PFSK-1 (cell line): Measurements from ENCODE around the gene GAB1.

Experiments used
- FOXP2 ChIP-seq: optimal IDR thresholded peaks from 2 replicates; pipeline ENCODE3; 2011; ENCODE audit warnings: borderline replicate concordance, control low read depth, inconsistent platforms; ENCODE audit not compliant: insufficient read depth; ENCODE audit errors: extremely low read length, extremely low read depth
- POLR2AphosphoS5 ChIP-seq: IDR thresholded peaks from 2 replicates; pipeline ENCODE4 v1.6.1; 2012; ENCODE audit warnings: low read depth, mild to moderate bottlenecking, control low read depth, low read length, moderate library complexity
- SIN3A ChIP-seq: IDR thresholded peaks from 2 replicates; pipeline ENCODE4 v1.6.1; 2012; ENCODE audit warnings: mild to moderate bottlenecking, low read length, moderate library complexity, borderline replicate concordance; ENCODE audit not compliant: insufficient read depth
- TAF1 ChIP-seq: IDR thresholded peaks from 2 replicates; pipeline ENCODE4 v1.6.1; 2012; ENCODE audit warnings: low read length, control low read depth, borderline replicate concordance; ENCODE audit not compliant: insufficient read depth
- TF ChIP-seq, protein P1 (sequence below), 2 experiments: IDR thresholded peaks; 2 replicates each; pipeline versions ENCODE4 v1.6.1 to v1.8.0; 2011 to 2012; ENCODE audit warnings: low read depth in 2 of 2, low read length in 2 of 2, control low read depth in 1 of 2, inconsistent platforms in 1 of 2, mild to moderate bottlenecking in 1 of 2, moderate library complexity in 1 of 2; ENCODE audit not compliant: insufficient read depth in 1 of 2

The GAB1 gene

DNA sequence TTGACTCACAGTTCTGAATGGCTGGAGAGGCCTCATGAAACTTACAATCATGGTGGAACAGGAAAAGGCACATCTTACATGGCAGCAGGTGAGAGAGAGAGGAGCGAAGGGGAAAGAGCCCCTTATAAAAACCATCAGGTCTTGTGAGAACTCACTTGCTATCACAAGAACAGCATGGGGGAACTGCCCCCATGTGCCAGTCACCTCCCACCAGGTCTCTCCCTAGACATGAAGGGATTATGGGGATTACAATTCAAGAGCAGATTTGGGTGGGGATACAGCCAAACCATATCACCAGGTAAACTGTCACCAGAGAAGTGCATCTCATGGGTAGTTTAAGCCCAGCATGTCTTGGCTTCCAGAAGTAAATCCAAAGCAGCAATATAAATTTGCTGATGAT, 169.4 kb downstream of the GAB1 start:
- TF ChIP-seq, protein P1, sequence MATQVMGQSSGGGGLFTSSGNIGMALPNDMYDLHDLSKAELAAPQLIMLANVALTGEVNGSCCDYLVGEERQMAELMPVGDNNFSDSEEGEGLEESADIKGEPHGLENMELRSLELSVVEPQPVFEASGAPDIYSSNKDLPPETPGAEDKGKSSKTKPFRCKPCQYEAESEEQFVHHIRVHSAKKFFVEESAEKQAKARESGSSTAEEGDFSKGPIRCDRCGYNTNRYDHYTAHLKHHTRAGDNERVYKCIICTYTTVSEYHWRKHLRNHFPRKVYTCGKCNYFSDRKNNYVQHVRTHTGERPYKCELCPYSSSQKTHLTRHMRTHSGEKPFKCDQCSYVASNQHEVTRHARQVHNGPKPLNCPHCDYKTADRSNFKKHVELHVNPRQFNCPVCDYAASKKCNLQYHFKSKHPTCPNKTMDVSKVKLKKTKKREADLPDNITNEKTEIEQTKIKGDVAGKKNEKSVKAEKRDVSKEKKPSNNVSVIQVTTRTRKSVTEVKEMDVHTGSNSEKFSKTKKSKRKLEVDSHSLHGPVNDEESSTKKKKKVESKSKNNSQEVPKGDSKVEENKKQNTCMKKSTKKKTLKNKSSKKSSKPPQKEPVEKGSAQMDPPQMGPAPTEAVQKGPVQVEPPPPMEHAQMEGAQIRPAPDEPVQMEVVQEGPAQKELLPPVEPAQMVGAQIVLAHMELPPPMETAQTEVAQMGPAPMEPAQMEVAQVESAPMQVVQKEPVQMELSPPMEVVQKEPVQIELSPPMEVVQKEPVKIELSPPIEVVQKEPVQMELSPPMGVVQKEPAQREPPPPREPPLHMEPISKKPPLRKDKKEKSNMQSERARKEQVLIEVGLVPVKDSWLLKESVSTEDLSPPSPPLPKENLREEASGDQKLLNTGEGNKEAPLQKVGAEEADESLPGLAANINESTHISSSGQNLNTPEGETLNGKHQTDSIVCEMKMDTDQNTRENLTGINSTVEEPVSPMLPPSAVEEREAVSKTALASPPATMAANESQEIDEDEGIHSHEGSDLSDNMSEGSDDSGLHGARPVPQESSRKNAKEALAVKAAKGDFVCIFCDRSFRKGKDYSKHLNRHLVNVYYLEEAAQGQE (IDR thresholded peaks at IDR 0.05; ENCODE audit: insufficient read depth in 1 of 2, low read depth in 2 of 2, low read length in 2 of 2), result no peak
- TF ChIP-seq POLR2AphosphoS5 (no peak), SIN3A (no peak), TAF1 (no peak), FOXP2 (no peak)

DNA sequence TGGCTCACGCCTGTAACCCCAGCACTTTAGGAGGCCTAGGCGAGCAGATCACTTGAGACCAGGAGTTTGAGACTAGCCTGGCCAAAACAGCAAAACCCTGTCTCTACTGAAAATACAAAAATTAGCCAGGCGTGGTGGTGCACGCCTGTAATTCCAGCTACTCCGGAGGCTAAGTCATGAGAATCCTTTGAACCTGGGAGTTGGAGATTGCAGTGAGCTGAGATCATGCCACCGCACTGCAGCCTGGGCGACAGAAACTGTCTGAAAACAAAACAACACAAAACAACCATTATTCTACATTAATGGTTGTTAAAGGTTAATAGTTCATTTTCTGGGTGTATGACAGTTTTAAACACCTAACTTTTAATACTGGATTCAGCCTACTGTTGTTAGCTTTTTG, 175.2 kb downstream of the GAB1 start:
- TF ChIP-seq FOXP2 (no peak), TAF1 (no peak), POLR2AphosphoS5 (no peak), SIN3A (no peak)
- TF ChIP-seq, protein P1 (IDR thresholded peaks at IDR 0.05; ENCODE audit: insufficient read depth in 1 of 2, low read depth in 2 of 2, low read length in 2 of 2), result no peak

DNA sequence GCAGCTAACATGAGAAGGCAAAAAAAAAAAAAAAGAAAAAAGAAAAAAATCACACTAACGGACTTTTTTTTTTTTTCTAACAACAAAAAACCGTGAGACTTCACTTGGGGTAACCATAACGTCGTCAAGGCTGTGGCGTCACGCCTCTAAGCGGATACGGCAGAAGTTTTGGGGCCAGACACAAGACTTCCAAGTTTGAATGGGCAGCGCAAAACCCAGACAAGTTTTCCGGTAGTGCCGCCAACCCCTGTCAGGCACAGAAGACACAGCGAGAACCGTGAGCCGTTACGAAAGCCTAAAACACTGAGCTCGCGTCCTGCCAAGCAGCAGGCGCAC, 176.3 kb downstream of the GAB1 start:
- TF ChIP-seq, protein P1 (IDR thresholded peaks at IDR 0.05; ENCODE audit: insufficient read depth in 1 of 2, low read depth in 2 of 2, low read length in 2 of 2), result no peak
- TF ChIP-seq POLR2AphosphoS5, result no peak
- no peak for TF ChIP-seq TAF1
- no peak for TF ChIP-seq FOXP2
- no peak for TF ChIP-seq SIN3A

DNA sequence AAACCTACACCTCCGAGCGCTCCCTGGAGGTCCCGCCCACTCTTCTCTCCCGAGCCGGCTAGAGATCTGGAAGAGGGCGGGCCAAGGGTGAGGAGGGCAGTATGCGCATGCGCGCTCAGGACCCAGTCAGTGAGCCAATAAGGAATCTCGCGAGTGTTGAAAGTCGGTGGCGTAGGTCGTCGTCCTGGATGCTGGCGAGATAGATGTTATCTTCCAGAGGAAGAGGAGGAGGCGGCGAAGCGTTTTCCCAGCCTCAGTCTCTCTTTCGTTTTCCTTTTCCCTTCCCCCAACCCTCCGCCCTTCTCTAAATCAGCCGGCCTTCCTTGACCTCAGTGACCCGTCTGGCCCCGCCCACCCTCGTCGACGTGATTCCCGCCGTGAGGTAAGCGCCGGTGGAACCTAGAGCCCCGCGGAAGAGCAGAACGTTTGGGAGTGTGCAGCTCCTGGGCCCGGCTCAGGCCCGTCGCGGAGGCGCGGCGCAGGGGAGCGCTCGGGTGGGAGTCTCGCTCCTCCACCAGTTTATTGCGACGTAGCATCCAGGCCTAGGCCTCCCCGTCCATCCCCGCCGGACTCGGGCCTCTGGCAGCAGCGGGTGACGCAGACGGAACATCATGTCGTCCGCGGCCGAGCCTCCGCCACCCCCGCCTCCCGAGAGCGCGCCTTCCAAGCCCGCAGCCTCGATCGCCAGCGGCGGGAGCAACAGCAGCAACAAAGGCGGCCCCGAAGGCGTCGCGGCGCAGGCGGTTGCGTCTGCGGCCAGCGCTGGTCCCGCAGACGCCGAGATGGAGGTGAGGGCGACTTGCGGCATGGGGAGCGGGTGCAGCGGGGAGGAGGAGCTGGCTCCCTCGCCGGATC, 176.9 kb downstream of the GAB1 start, which contains the start of gene SMARCA5:
TSS of gene SMARCA5 (plus strand) at position 389 of the 855 bp plus-strand sequence. CDS start at position 612, 223 bp downstream.
- peak; percentile 72; the same call in 1 of the 2 replicates for TF ChIP-seq TAF1
- no peak for TF ChIP-seq FOXP2
- peak; percentile 89 for TF ChIP-seq POLR2AphosphoS5
- TF ChIP-seq, protein P1 (IDR thresholded peaks at IDR 0.05; ENCODE audit: insufficient read depth in 1 of 2, low read depth in 2 of 2, low read length in 2 of 2), result no peak
- TF ChIP-seq SIN3A, result peak; percentile 35; the same call in 1 of the 2 replicates
